ENCODE results near the gene GRIP1.

DNA sequence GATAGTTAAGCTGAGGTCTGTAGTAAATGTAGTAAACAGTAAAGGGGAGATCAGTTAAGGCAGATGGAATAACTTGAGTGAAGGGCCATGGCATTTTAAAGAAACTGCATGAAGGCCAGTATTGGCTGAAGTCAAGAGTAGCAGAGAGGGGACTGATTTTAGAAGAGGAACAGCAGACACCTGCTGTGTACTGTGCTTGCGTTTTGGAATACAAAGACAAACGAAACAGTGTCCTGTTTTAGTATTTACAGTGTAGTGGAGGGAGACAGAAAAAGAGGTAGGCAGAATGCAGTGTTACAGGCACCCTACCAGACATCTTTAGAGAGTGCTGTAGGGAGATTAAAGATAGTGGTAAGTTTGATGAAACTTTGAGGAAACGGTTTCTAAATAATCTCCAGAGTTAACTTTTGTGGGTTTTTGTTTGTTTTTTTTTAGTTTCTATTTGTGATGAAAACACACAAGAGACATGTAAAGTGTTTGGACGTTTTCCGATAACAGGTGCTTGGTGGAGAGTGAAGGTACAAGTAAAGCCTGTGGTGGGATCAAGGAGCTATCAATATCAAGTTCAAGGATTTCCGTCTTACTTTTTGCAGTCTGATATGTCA lies 374.5 kb downstream of the GRIP1 start:
- TF ChIP-seq EZH2 (IDR thresholded peaks at IDR 0.05; ENCODE audit: borderline replicate concordance, low read depth, low read length, severe bottlenecking): no peak
- TF ChIP-seq, protein P1, sequence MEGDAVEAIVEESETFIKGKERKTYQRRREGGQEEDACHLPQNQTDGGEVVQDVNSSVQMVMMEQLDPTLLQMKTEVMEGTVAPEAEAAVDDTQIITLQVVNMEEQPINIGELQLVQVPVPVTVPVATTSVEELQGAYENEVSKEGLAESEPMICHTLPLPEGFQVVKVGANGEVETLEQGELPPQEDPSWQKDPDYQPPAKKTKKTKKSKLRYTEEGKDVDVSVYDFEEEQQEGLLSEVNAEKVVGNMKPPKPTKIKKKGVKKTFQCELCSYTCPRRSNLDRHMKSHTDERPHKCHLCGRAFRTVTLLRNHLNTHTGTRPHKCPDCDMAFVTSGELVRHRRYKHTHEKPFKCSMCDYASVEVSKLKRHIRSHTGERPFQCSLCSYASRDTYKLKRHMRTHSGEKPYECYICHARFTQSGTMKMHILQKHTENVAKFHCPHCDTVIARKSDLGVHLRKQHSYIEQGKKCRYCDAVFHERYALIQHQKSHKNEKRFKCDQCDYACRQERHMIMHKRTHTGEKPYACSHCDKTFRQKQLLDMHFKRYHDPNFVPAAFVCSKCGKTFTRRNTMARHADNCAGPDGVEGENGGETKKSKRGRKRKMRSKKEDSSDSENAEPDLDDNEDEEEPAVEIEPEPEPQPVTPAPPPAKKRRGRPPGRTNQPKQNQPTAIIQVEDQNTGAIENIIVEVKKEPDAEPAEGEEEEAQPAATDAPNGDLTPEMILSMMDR (IDR thresholded peaks at IDR 0.05; ENCODE audit: extremely low read depth in 1 of 2, insufficient read depth in 1 of 2, low read depth in 1 of 2, low read length in 2 of 2): no peak

Data from endothelial cell of umbilical vein (primary cell).